ENCODE data around the gene MPZL1.
"Not testable (repeated sequence)": the region's sequence is repeated elsewhere in the genome, so short reads cannot be mapped to it uniquely, and the experiment has no call there.

Gene MPZL1

DNA sequence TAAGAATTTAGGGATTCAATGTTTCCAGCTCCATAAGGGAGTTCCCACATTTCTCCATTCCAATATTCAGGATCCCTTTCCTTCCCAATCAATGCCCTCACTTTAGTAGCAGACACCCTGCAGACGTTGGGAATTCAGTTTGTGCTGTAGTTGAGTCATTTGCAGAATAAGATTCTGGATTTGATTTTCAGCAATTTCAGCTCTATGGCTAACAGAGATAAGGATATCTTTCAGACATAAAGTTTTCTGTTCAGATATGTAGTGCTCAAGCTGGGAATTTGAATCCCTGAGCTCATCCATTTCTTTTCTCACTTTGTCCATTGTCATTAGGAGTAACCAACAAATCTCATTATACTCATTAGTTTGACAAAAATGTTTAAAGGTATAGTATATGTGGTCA, 13.1 kb downstream of the MPZL1 start:
- no peaks in the 10 kb centered on the region for H3K4me1 ChIP-seq (ENCODE audit: control insufficient read depth, insufficient read depth, low read length, poor library complexity, severe bottlenecking)
- no peak overlapping the region for H3K27ac ChIP-seq (ENCODE audit: insufficient read depth, low read length, poor library complexity, severe bottlenecking)
- no peaks in the 10 kb centered on the region for H3K27me3 ChIP-seq (replicated peaks; ENCODE audit: control insufficient read depth, insufficient read depth, low read length, poor library complexity, severe bottlenecking)
- no peaks in the 10 kb centered on the region for H3K36me3 ChIP-seq (ENCODE audit: control insufficient read depth, insufficient read depth, low read length)
- no peak for DNase-seq
- no peaks in the 10 kb centered on the region for H3K9me3 ChIP-seq (ENCODE audit: control insufficient read depth, low read length)
- no peak overlapping the region for H3K4me3 ChIP-seq (ENCODE audit: insufficient read depth, low read depth, low read length, poor library complexity, severe bottlenecking)

DNA sequence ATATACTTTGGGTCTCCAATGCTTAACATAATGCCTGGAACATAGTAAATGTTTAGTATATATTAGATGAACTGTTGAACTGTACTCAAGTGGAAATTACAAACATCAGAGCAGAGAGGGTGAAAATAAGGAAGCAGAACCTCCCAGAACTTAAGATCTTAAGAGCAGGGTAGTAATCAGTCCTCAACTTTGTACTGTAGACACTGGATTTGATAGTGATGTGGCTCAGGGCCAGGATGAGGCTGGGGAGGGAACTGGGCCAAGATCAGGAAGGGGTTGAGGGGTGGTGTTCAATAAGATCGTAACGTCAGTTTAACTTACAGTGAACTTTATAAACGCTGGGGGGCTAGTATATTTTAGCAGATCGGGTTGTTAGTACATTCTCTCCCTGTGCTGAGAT, 15.4 kb downstream of the MPZL1 start:
- Histone ChIP-seq H3K27ac (ENCODE audit: insufficient read depth, low read length, poor library complexity, severe bottlenecking) (no peak overlapping the region), H3K4me1 (ENCODE audit: control insufficient read depth, insufficient read depth, low read length, poor library complexity, severe bottlenecking) (no peaks in the 10 kb centered on the region), H3K27me3 (replicated peaks; ENCODE audit: control insufficient read depth, insufficient read depth, low read length, poor library complexity, severe bottlenecking) (no peaks in the 10 kb centered on the region), H3K9me3 (ENCODE audit: control insufficient read depth, low read length) (no peaks in the 10 kb centered on the region), H3K4me3 (ENCODE audit: insufficient read depth, low read depth, low read length, poor library complexity, severe bottlenecking) (no peak overlapping the region), H3K36me3 (ENCODE audit: control insufficient read depth, insufficient read depth, low read length) (no peaks in the 10 kb centered on the region)
- DNase-seq: no peak

DNA sequence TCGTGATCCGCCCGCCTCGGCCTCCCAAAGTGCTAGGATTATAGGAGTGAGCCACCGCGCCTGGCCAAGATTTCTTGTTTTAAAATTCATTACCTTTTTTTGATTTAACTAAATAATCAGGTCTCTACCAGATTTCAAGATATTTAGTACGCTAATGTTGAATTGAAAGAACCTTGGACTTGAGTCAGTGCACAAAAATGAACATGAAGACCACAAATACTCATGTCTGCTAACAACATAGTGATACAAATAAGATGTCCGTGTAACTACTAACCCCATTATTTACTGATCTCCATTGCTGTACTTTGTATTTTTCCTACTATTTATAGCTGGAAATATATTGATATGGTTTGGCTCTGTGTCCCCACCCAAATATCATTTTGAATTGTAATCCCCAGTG, 16.4 kb downstream of the MPZL1 start:
- no peak overlapping the region for H3K4me3 ChIP-seq (ENCODE audit: insufficient read depth, low read depth, low read length, poor library complexity, severe bottlenecking)
- H3K9me3 ChIP-seq (ENCODE audit: control insufficient read depth, low read length): no peaks in the 10 kb centered on the region
- no peak for DNase-seq
- no peaks in the 10 kb centered on the region for H3K36me3 ChIP-seq (ENCODE audit: control insufficient read depth, insufficient read depth, low read length)
- no peaks in the 10 kb centered on the region for H3K4me1 ChIP-seq (ENCODE audit: control insufficient read depth, insufficient read depth, low read length, poor library complexity, severe bottlenecking)
- no peak overlapping the region for H3K27ac ChIP-seq (ENCODE audit: insufficient read depth, low read length, poor library complexity, severe bottlenecking)
- no peaks in the 10 kb centered on the region for H3K27me3 ChIP-seq (replicated peaks; ENCODE audit: control insufficient read depth, insufficient read depth, low read length, poor library complexity, severe bottlenecking)

DNA sequence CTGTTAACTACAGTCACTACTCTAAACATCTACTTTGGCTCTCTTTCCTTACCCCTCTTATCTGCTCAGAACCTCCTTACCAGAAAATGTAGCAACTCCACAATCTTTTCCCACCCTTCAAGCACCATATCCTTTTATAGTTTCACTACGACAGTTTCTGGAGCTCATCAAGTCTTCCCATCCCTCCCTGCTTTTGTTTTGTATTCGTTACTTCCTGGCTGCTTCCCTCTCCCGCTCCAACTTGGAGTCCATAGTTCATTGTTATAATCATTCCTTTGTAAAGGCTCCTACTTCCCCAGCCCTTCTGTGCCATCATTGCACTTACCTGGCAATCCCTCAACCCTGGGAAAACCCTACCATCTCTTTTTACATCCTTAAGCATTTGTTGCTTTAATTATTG, 18.0 kb downstream of the MPZL1 start:
- no peak overlapping the region for H3K4me3 ChIP-seq (ENCODE audit: insufficient read depth, low read depth, low read length, poor library complexity, severe bottlenecking)
- no peaks in the 10 kb centered on the region for H3K27me3 ChIP-seq (replicated peaks; ENCODE audit: control insufficient read depth, insufficient read depth, low read length, poor library complexity, severe bottlenecking)
- H3K4me1 ChIP-seq (ENCODE audit: control insufficient read depth, insufficient read depth, low read length, poor library complexity, severe bottlenecking): no peaks in the 10 kb centered on the region
- no peak overlapping the region for H3K27ac ChIP-seq (ENCODE audit: insufficient read depth, low read length, poor library complexity, severe bottlenecking)
- no peaks in the 10 kb centered on the region for H3K36me3 ChIP-seq (ENCODE audit: control insufficient read depth, insufficient read depth, low read length)
- DNase-seq: no peak
- H3K9me3 ChIP-seq (ENCODE audit: control insufficient read depth, low read length): no peaks in the 10 kb centered on the region

DNA sequence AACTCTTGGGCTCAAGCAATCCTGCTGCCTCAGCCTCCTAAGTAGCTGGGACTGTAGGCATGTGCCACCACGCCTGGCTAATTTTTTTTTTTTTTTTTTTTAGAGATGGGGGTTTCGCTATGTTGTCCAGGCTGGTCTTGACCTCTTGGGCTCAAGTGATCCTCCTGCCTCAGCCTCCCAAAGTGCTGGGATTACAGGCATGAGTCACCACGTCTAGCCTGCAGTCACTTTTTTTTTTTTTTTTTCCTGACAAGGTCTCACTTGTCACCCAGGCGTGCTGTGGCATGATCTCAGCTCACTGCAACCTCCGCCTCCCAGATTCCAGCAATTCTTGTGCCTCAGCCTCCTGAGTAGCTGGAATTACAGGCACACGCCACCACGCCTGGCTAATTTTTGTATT, 19.3 kb downstream of the MPZL1 start:
- H3K36me3 ChIP-seq (ENCODE audit: control insufficient read depth, insufficient read depth, low read length); H3K4me3 ChIP-seq (ENCODE audit: insufficient read depth, low read depth, low read length, poor library complexity, severe bottlenecking); H3K27ac ChIP-seq (ENCODE audit: insufficient read depth, low read length, poor library complexity, severe bottlenecking); DNase-seq; H3K4me1 ChIP-seq (ENCODE audit: control insufficient read depth, insufficient read depth, low read length, poor library complexity, severe bottlenecking); H3K27me3 ChIP-seq (replicated peaks; ENCODE audit: control insufficient read depth, insufficient read depth, low read length, poor library complexity, severe bottlenecking); H3K9me3 ChIP-seq (ENCODE audit: control insufficient read depth, low read length): not testable (repeated sequence)

DNA sequence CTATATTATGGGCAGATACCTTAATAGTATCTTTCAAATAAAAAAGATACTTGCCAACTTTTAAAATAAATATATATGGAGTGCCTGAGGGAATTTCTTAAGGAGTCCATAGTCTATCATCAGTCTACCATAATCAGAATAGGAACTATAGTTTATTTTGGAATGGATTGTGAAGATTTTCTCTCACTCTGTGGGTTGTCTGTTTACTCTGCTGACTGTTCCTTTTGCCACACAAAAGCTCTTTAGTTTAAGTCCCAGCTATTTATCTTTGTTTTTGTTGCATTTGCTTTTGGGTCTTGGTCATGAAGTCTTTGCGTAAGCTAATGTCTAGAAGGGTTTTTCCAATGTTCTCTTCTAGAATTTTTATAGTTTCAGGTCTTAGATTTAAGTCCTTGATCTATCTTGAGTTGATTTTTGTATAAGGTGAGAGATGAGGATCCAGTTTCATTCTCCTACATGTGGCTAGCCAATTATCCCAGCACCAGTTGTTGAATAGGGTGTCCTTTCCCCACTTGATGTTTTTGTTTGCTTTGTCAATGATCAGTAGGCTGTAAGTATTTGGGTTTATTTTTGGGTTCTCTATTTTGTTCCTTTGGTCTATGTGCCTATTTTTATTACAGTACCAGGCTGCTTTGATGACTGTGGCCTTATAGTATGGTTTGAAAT, 20.7 kb downstream of the MPZL1 start:
- not testable (repeated sequence) for H3K27me3 ChIP-seq (replicated peaks; ENCODE audit: control insufficient read depth, insufficient read depth, low read length, poor library complexity, severe bottlenecking); H3K4me3 ChIP-seq (ENCODE audit: insufficient read depth, low read depth, low read length, poor library complexity, severe bottlenecking); H3K36me3 ChIP-seq (ENCODE audit: control insufficient read depth, insufficient read depth, low read length); H3K4me1 ChIP-seq (ENCODE audit: control insufficient read depth, insufficient read depth, low read length, poor library complexity, severe bottlenecking); DNase-seq; H3K27ac ChIP-seq (ENCODE audit: insufficient read depth, low read length, poor library complexity, severe bottlenecking); H3K9me3 ChIP-seq (ENCODE audit: control insufficient read depth, low read length)

DNA sequence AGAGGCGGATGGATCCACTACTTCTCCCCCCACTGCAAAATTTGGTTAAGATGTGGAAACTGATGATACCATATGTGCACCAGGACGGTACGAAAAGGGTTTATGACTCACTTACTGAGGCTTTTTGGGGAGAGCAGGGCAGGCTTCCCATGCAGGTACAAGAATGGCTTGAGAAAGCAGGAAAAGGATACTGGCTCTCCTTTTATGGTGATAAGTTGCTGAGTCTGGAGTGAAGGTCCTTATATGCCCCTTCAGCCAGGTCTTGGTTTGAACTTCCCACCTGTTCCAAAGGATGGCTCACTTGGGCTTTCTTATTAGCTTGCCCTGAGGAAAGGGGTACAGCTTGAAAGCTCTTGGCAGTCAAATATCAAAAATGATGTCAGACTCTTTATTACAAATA, 23.1 kb downstream of the MPZL1 start:
- no peak for DNase-seq
- H3K27me3 ChIP-seq (replicated peaks; ENCODE audit: control insufficient read depth, insufficient read depth, low read length, poor library complexity, severe bottlenecking): no peaks in the 10 kb centered on the region
- H3K9me3 ChIP-seq (ENCODE audit: control insufficient read depth, low read length): no peaks in the 10 kb centered on the region
- H3K27ac ChIP-seq (ENCODE audit: insufficient read depth, low read length, poor library complexity, severe bottlenecking): no peak overlapping the region
- H3K4me1 ChIP-seq (ENCODE audit: control insufficient read depth, insufficient read depth, low read length, poor library complexity, severe bottlenecking): no peaks in the 10 kb centered on the region
- no peaks in the 10 kb centered on the region for H3K36me3 ChIP-seq (ENCODE audit: control insufficient read depth, insufficient read depth, low read length)
- no peak overlapping the region for H3K4me3 ChIP-seq (ENCODE audit: insufficient read depth, low read depth, low read length, poor library complexity, severe bottlenecking)

DNA sequence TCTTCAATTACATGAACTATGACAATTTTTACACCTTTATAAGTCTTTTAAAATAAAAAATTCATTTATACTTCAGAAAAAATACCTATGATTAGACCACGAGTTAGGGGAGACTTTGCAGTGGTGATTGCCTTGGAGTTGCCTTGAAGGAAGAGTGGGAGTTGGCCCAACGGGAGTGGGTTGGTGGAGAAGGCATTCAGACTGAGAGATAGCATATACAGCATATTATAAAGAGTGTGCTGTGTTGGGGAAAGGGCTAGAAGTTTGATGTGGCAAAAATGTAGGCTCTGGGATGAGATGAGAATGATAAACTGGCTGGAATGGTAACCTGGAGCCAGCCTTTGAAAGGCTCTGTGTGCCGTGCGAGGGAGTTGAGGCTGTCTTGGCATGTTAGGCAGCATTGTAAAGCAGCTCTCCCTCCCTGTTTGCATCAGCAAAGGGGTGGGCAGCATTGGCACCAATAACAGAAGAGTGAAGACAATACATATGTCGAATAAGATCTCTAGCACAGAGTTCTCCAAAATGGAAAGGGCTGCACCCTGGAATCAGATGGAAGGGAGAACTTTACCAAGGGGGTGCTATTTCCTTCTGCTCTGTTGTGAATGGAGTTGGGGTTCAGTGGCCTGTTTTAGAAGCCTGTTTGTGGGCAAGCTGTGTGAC, 24.4 kb downstream of the MPZL1 start:
- DNase-seq: no peak
- H3K4me3 ChIP-seq (ENCODE audit: insufficient read depth, low read depth, low read length, poor library complexity, severe bottlenecking): no peak overlapping the region
- H3K27ac ChIP-seq (ENCODE audit: insufficient read depth, low read length, poor library complexity, severe bottlenecking): no peak overlapping the region
- no peaks in the 10 kb centered on the region for H3K27me3 ChIP-seq (replicated peaks; ENCODE audit: control insufficient read depth, insufficient read depth, low read length, poor library complexity, severe bottlenecking)
- H3K36me3 ChIP-seq (ENCODE audit: control insufficient read depth, insufficient read depth, low read length): no peaks in the 10 kb centered on the region
- no peaks in the 10 kb centered on the region for H3K4me1 ChIP-seq (ENCODE audit: control insufficient read depth, insufficient read depth, low read length, poor library complexity, severe bottlenecking)
- H3K9me3 ChIP-seq (ENCODE audit: control insufficient read depth, low read length): no peaks in the 10 kb centered on the region

DNA sequence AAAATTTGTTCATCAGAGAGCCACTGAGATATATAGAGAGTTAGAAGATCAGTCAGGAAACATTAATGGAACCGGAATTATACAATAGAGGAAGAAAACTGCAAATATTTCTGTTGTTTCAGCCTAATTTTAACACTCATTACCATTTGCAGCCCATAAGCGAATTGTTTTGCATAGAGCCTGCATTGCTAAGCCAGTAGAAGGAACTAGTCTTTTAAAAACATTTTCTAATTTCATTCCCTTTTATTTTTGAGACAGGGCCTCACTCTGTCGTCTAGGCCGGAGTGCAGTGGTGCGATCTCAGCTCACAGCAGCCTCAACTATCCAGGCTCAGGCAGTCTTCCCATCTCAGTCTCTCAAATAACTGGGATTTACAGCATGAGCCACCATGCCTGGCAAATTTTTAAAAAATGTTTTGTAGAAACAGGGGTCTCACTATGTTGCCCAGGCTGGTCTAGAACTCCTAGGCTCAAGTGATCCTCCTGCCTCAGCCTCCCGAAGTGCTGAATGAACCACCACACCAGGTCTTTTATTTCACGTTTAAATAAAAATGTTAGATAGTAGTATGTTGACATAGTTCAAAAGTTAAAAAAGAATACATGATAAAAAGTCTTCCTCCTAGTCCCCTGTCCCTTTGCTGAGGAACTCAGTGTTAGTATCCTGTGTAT, 25.3 kb downstream of the MPZL1 start:
- DNase-seq: no peak
- no peaks in the 10 kb centered on the region for H3K4me1 ChIP-seq (ENCODE audit: control insufficient read depth, insufficient read depth, low read length, poor library complexity, severe bottlenecking)
- no peak overlapping the region for H3K27ac ChIP-seq (ENCODE audit: insufficient read depth, low read length, poor library complexity, severe bottlenecking)

DNA sequence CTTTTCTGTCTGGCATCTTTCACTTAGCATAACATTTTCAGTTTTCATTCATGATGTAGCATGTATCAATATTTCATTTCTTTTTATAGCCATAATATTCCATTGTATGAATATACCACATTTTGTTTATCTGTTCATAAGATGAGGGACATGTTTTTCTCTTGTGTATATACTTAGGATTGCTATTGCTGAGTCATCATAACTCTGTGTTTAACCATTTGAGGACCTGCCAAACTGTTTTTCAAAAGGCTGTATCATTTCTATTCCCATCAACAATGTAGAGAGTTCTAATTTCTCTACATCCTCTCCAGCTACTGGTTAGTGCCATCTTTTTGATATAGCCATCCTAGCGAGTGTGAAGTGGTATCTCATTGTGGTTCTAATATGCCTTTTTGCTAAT, 26.2 kb downstream of the MPZL1 start:
- no peak overlapping the region for H3K27ac ChIP-seq (ENCODE audit: insufficient read depth, low read length, poor library complexity, severe bottlenecking)

More for the DNA sequence above, 25.3 kb downstream of the MPZL1 start:
- H3K27me3 ChIP-seq (replicated peaks; ENCODE audit: control insufficient read depth, insufficient read depth, low read length, poor library complexity, severe bottlenecking): no peaks in the 10 kb centered on the region
- no peaks in the 10 kb centered on the region for H3K9me3 ChIP-seq (ENCODE audit: control insufficient read depth, low read length)
- no peak overlapping the region for H3K4me3 ChIP-seq (ENCODE audit: insufficient read depth, low read depth, low read length, poor library complexity, severe bottlenecking)
- no peaks in the 10 kb centered on the region for H3K36me3 ChIP-seq (ENCODE audit: control insufficient read depth, insufficient read depth, low read length)

More for the DNA sequence above, 26.2 kb downstream of the MPZL1 start:
- no peaks in the 10 kb centered on the region for H3K36me3 ChIP-seq (ENCODE audit: control insufficient read depth, insufficient read depth, low read length)
- H3K27me3 ChIP-seq (replicated peaks; ENCODE audit: control insufficient read depth, insufficient read depth, low read length, poor library complexity, severe bottlenecking): no peaks in the 10 kb centered on the region
- H3K4me3 ChIP-seq (ENCODE audit: insufficient read depth, low read depth, low read length, poor library complexity, severe bottlenecking): no peak overlapping the region
- H3K9me3 ChIP-seq (ENCODE audit: control insufficient read depth, low read length): no peaks in the 10 kb centered on the region
- no peak for DNase-seq
- H3K4me1 ChIP-seq (ENCODE audit: control insufficient read depth, insufficient read depth, low read length, poor library complexity, severe bottlenecking): no peaks in the 10 kb centered on the region
